Measurements from ENCODE around the gene B3GALT6. TPM values are rescaled to one million over a fixed set of nuclear protein-coding genes. Genes with fewer than 3 reads are reported as not detected.

The B3GALT6 gene
- total RNA-seq, 1 donor from 2014 or later, result 8.4 TPM

Other genes starting within 250 kb of the B3GALT6 start
- 15.7 TPM for gene HES4, start 232.1 kb upstream of the B3GALT6 start, total RNA-seq
- 12.1 TPM for gene ISG15, start 218.7 kb upstream of the B3GALT6 start, total RNA-seq
- gene AGRN, start 212.1 kb upstream of the B3GALT6 start, total RNA-seq, result 41.0 TPM
- 22.3 TPM for gene RNF223, start 157.9 kb upstream of the B3GALT6 start, total RNA-seq
- gene C1orf159, start 116.1 kb upstream of the B3GALT6 start, total RNA-seq, result 9.4 TPM
- gene TTLL10, start 58.4 kb upstream of the B3GALT6 start, total RNA-seq, result 1.0 TPM
- gene TNFRSF18, start 25.6 kb upstream of the B3GALT6 start, total RNA-seq, result 16.3 TPM
- 0.36 TPM for gene TNFRSF4, start 18.1 kb upstream of the B3GALT6 start, total RNA-seq
- 69.9 TPM for gene SDF4, start 236 bp upstream of the B3GALT6 start, total RNA-seq
- 3.9 TPM for gene C1QTNF12, start 14.5 kb downstream of the B3GALT6 start, total RNA-seq
- gene UBE2J2, start 41.6 kb downstream of the B3GALT6 start, total RNA-seq, result 45.0 TPM
- gene SCNN1D, start 48.2 kb downstream of the B3GALT6 start, total RNA-seq, result 2.8 TPM
- 35.3 TPM for gene ACAP3, start 75.7 kb downstream of the B3GALT6 start, total RNA-seq
- gene PUSL1, start 76.4 kb downstream of the B3GALT6 start, total RNA-seq, result 23.0 TPM
- 54.0 TPM for gene INTS11, start 92.4 kb downstream of the B3GALT6 start, total RNA-seq
- 25.1 TPM for gene CPTP, start 92.6 kb downstream of the B3GALT6 start, total RNA-seq
- 0.56 TPM for gene TAS1R3, start 99.0 kb downstream of the B3GALT6 start, total RNA-seq
- 48.5 TPM for gene DVL1, start 117.2 kb downstream of the B3GALT6 start, total RNA-seq
- gene MXRA8, start 126.3 kb downstream of the B3GALT6 start, total RNA-seq, result 2.0 TPM
- 117 TPM for gene AURKAIP1, start 143.0 kb downstream of the B3GALT6 start, total RNA-seq
- 58.3 TPM for gene CCNL2, start 167.1 kb downstream of the B3GALT6 start, total RNA-seq
- 89.2 TPM for gene MRPL20, start 175.1 kb downstream of the B3GALT6 start, total RNA-seq
- gene ANKRD65, start 189.0 kb downstream of the B3GALT6 start, total RNA-seq, result 11.9 TPM
- 29.4 TPM for gene VWA1, start 203.5 kb downstream of the B3GALT6 start, total RNA-seq
- 2.1 TPM for gene ATAD3C, start 217.5 kb downstream of the B3GALT6 start, total RNA-seq
- 13.7 TPM for gene ATAD3B, start 239.5 kb downstream of the B3GALT6 start, total RNA-seq

All from esophagus mucosa (tissue), 1 donor.